ENCODE results near the gene CXCR5.

DNA sequence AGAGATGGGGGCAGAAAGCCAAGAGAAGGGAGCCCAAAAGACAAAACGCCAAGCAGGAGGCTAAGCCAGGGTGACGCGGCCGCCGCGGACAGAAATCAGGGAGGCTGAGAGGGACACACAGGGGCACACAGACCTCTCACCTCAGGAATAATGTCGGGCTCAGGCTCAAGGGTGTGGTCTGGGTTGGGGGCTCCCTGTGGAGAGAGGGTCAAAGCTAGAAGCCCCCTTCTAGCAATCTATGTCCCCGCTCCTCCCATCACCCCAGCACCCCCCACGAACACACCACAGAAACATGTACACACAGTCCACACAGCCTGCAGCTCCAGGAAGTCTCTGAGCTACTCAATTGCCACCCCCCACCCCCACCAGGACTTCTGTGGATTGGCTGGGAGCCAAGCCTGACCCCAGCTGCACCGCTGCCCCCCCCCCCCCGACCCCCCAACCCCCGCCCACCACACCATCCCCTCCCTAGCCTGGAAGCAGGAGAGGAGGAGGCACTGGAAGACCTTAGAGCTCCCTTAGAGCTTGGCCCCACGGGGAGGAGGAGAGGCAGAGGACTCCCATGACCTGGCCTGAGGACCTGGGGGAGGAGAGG lies 35.1 kb downstream of the CXCR5 start:
- TF ChIP-seq TAF1 (IDR thresholded peaks at IDR 0.05; ENCODE audit: low read depth): no peak
- TF ChIP-seq TEAD4 (IDR thresholded peaks at IDR 0.05): no peak
- TF ChIP-seq EP300 (IDR thresholded peaks at IDR 0.05; ENCODE audit: borderline replicate concordance): no peak
- TF ChIP-seq, protein P1, sequence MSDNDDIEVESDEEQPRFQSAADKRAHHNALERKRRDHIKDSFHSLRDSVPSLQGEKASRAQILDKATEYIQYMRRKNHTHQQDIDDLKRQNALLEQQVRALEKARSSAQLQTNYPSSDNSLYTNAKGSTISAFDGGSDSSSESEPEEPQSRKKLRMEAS (IDR thresholded peaks at IDR 0.05): no peak
- no peak for TF ChIP-seq CEBPB (IDR thresholded peaks at IDR 0.05)
- TF ChIP-seq NFIC (IDR thresholded peaks at IDR 0.05): no peak
- TF ChIP-seq, protein P2, sequence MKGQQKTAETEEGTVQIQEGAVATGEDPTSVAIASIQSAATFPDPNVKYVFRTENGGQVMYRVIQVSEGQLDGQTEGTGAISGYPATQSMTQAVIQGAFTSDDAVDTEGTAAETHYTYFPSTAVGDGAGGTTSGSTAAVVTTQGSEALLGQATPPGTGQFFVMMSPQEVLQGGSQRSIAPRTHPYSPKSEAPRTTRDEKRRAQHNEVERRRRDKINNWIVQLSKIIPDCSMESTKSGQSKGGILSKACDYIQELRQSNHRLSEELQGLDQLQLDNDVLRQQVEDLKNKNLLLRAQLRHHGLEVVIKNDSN (IDR thresholded peaks at IDR 0.05): no peak
- no peak for TF ChIP-seq TCF12 (IDR thresholded peaks at IDR 0.05; ENCODE audit: low read depth)

Data from Ishikawa (cell line).